GM19239 (cell line): Measurements from ENCODE around the gene TBX6.
A peak's percentile ranks its signal among the peaks of the same experiment; 100 is the strongest.

ENCODE experiments used
- DNase-seq: peaks from one replicate; pipeline ENCODE4 v3.0.0; 2011; ENCODE audit warnings: low spot score; ENCODE audit not compliant: insufficient read length
- FAIRE-seq: peaks from 2 replicates; lab custom pipeline; 2011; peaks lifted over from hg19 to GRCh38; lab: Jason Lieb, UNC

The TBX6 gene

GRCh38 chr16:30088832-30089624 is 2.7 kb downstream of the TBX6 start:
- DNase-seq (no peak), FAIRE-seq (no peak)

DNA sequence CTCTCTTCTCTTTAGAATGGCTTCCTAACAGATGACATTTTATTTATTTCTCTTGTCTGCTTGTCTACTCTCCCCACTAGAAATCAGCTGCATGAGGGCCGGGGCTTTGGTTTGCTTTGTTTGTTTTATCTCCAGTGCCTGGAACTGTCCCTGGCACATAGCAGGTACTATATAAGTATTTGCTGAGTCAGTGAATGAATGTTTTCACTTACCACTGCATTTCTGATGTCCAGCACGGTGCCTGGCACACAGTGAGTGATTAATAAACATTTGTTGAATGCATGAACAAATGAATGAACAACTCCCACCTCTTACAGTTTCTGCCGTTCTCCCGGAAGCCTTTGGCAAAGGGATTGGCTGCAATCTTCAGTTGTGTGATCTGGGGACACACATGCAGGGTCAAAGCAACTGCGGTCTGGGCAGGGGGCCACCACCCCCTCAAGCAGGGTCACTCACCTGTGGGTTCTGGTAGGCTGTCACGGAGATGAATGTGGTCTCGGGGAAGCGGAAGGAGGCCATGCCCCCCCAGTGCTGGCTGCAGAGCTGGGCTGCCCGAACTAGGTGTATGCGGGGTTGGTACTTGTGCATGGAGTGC is 3.4 kb downstream of the TBX6 start:
- no peak for DNase-seq
- no peak for FAIRE-seq

DNA sequence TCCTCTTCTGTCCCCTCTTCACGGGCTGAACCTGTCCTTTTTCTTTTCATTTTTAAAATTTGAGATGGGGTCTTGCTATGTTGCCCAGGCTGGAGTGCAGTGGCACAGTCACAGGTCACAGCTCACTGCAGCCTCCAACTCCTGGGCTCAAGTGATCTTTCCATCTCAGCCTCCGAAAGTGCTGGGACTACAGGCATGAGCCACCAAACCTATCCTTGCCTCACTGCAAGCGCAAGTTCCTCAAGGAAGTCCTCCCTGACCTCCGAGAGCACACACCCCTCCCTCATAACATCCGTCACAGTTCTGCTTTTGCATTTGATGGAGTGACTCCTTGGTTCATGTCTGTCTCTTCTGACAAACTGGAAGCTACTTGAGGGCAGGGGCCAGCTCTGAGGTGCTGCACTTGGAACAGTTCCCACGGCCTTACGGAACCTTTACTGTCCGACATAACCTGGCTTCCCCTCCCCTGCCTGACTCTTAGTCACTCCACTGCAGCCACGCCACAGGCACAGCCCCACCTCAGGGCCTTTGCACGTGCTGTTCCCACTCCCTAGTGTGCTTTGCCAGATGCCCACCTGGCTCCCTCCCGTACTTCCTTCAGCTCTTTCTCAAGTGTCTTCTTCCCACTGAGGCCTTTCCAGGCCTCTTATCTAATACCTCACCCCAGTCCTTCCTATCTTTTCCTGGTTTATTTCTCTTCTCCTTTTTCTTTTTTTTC is 4.4 kb downstream of the TBX6 start:
- FAIRE-seq (no peak), DNase-seq (no peak)

DNA sequence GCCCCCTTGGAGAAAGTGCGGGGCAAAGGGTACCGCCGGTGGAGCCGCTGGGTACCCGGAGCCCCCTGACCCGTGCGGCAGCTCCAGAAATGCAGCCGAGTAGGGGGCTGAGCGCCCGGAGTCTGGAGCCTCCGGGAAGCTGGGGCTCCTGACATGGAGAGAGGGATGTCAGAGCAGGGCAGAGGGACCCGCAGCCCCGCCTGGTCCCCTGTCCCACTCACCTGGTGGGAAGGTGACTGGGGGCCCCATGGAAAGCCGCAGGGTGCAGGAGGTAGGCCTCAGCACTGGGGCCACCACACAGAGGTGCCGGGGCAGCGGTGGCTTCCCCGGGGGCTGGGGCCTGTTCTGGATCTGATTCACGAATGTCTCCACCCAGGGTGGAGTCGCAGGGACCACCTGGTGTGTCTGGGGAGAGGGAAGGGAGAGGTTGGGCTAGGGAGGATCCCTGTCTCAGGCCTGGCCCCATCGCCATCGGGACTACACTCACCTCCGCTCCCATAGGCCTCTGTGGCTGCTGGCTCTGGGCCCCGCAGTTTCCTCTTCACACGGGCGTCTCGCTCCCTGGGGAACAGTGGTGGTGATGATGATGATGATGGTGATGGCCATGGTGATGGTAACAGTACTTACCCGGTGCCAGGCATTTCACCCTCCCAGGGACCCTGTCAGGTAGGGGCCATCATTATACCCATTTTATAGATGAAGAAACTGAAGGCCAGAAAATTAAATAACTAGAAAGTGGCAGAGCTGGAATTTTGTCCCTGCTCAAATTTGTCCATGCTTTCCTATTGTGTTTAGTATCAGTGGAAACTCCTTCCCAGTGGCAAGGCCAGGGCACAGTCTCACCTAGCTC is 5.2 kb downstream of the TBX6 start:
- no peak for FAIRE-seq
- no peak for DNase-seq

DNA sequence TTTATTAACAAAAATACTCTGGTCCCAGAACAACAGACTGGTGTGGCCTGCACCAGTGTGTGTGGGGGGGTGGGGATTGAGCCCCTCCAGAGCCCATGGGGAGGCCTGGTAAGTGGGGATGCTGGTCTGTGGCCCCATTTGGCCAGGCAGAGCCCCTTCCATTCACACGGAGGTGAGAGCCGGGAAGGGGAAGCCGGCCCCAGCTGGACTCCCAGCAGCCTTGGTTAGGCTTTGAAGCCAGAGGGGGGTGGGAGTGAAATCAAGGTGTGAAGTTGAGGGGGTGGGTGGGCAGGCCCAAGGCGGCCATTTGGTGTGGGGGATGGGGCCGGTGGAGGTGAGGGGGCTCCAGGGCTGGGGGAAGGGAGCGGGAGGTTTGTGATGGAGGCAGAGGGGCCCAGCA is 5.9 kb downstream of the TBX6 start:
- FAIRE-seq (no peak), DNase-seq (no peak)

DNA sequence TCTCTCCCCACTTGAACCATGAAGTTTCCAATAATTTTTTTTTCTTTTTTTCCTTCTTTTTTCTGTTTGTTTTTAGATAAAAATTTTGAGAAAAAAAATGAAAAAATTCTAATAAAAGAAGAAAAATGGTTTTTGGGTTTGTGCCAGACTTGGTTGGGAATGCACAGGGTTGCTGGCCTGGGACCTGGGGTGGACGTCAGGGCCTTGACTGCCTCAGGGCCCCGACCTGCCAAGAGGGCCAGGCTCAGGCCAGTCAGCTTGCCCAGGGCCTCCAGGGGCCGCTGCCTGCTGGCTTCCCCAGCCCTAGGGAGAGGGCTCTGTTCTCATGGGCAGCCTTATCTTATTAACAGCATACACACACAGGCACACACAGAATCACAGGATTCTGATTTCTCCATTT is 6.5 kb downstream of the TBX6 start:
- FAIRE-seq (no peak), DNase-seq (no peak)

DNA sequence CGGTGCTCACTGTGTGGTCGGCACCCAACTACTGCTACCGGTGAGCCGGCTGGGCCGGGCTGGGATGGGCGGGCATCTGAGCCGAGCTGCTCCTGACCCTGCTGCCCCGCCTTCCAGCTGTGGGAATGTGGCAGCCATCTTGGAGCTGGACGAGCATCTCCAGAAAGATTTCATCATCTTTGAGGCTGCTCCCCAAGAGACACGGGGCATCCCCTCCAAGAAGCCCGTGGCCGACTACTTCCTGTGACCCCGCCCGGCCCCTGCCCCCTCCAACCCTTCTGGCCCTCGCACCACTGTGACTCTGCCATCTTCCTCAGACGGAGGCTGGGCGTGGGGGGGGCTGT is 6.9 kb downstream of the TBX6 start:
- FAIRE-seq = no peak
- no peak for DNase-seq

GRCh38 chr16:30084096-30084815 is 7.5 kb downstream of the TBX6 start:
- FAIRE-seq = no peak
- DNase-seq = no peak

- DNase-seq = no peak
- FAIRE-seq = no peak
Observed at GRCh38 chr16:30083216-30084055, 8.3 kb downstream of the TBX6 start.

GRCh38 chr16:30082545-30083090 is 9.1 kb downstream of the TBX6 start:
- FAIRE-seq (no peak), DNase-seq (no peak)

- no peak for DNase-seq
- no peak for FAIRE-seq
Observed at GRCh38 chr16:30079480-30079879, 12.2 kb downstream of the TBX6 start.

DNA sequence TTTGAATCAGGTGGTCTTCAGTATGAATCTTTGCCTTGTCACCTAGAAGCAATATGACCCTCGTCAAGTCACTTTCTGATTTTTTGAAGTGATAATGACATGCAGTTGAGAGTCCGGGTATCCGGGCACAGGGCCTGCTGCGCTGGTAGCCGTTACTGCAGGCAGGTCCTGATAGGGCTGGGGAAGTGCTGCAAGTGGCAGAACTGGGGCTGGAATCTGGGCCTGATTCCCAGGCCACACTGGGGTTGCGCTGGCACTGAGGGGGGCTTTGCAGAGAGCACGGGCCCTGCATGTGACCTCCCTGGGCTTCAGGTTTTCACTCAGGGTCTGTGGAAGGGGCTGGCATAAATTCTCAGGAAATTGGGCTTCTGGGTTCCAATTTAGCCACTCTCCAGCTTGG is 13.0 kb downstream of the TBX6 start:
- FAIRE-seq = no peak
- DNase-seq = no peak

GRCh38 chr16:30077656-30078055 is 14.1 kb downstream of the TBX6 start:
- DNase-seq (no peak), FAIRE-seq (no peak)

DNA sequence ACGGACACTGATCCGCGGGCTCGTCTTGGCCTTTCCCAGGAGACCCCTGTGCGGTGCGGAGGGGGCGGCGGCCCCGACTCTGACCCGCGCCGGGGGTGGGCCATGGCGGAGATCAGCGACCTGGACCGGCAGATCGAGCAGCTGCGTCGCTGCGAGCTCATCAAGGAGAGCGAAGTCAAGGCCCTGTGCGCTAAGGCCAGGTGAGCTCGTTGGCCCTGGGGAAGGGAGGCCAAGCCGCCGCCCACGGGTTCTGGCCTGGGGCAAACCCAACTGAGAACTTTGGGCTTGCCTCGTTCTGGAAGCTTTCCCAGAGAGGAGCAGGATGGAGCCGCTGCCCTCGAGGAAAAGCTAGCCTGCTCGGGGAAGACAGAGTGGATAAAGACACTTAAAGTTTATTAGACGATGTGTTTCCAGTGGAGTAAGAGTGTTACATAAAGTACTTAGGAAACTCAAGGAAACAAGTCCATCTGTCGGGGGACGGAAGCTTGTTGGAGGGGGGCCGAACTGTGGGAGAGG is 15.4 kb downstream of the TBX6 start:
- FAIRE-seq (no peak), DNase-seq (no peak)

- FAIRE-seq (peak; percentile 33), DNase-seq (peak; percentile 98)
Observed at GRCh38 chr16:30075503-30076275, 16.0 kb downstream of the TBX6 start, which contains the start of gene PPP4C. Gene PPP4C, plus strand, starts transcription at chr16:30075994. Its CDS starts 384 bp downstream, at chr16:30076378.

DNA sequence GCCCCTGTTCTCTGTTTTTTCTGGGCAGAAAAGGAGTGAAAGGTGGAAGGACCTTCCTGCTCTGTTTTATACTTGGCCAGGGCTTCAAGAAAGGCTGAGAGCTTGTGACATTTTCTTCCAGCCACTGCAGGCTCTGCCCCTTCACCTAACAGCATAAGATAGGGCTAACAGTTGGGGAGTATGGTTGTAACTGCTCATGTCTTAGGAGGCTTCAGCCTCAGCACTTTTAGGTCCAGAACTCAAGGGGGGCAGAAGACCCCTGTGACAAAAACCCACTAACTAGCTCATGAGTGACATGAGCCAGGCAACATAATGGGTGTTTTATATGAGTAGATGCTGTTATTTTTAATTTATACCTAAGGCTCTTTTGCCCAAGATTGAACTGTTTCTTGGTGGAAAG is 21.2 kb downstream of the TBX6 start:
- no peak for FAIRE-seq

GRCh38 chr16:30069611-30070462 is 21.9 kb downstream of the TBX6 start:
- FAIRE-seq = no peak
- DNase-seq = no peak

More for the DNA sequence above, 21.2 kb downstream of the TBX6 start:
- no peak for DNase-seq
